NCI-H510A (cell line): ENCODE results near the gene LIPI.
"Not testable (repeated sequence)": the region's sequence is repeated elsewhere in the genome, so short reads cannot be mapped to it uniquely, and the experiment has no call there.

ENCODE experiments used
- DNase-seq: peaks from one replicate; lab custom pipeline; 2025; lab: John Stamatoyannopoulos, UW

The LIPI gene

DNA sequence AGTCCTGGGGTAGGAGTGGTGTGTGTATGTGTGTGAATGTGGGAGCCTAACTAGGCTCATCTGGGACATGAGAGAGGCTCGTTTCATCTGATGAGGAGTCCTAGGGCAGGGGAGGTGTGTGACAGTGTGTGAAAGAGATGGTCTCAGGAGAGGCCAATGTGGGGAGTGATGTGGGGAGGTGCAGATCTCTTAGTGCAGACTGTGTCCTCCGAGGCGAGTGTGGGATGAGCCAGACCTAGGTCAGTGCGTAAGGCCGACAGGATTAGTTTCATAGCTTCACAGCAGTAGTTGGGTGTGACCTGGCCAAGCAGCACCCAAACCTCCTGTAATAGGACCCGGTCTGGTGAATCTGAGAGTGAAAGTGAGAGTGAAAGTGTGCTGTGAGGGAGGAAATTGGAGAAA, 94.7 kb downstream of the LIPI start:
- DNase-seq, result no peak

DNA sequence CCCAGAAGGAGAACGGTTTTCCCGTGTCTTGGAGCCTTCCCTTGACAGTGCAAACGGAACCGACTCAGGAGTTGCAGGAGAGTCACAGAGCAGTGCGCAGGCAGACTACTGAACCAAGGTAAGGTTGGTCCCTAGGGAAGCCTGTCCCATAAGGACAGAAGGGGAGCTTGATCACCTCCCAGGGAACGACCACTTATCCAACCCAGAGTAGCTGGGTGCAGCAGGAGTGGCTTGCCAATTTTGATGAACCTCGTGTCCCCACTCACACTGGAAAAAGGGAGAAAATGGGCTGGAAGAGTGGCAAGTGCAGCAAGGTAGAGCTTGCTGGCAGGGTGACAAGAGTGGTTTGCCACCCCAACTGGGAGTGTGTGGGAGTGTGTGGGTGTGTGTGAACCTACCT, 95.1 kb downstream of the LIPI start:
- no peak for DNase-seq

- DNase-seq, result peak; percentile 61
Observed at GRCh38 chr21:14114251-14114650, 96.5 kb downstream of the LIPI start.

DNA sequence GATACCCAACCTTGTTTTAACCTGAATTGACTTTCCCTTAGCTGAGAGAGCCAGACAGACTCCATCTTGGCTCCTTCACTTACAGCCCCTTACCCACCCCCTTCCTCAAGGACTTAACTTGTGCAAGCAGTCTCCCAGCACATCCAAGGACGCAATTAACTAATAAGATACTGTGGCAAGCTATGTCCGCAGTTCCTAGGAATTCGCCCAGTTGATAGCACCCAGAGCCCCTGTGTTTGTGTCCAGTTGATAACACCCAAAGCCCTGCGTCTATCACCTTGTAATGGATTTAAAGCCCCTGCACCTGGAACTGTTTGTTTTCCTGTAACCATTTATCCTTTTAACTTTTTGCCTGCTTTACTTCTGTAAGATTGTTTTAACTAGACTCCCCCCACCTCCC, 106.2 kb downstream of the LIPI start:
- not testable (repeated sequence) for DNase-seq

DNA sequence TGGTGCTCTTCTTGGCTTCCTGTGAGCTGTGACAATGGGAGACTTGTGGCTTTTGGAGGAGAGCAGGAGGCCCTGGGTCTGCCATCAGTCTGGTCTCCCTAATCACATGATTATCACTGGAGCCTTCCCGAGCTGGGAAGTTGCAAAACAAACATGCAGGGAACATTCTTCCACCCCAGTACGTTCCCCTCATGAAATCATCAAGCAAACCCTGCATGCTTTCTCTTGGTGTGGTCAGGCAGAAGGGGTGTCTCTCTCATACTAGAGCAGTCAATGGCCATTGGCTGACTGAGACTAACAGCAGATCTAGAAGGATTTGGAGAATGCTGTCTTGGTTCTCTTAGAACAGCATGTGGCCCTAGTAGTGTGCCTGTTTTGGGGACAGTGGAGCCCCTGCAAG, 111.2 kb downstream of the LIPI start:
- no peak for DNase-seq

DNA sequence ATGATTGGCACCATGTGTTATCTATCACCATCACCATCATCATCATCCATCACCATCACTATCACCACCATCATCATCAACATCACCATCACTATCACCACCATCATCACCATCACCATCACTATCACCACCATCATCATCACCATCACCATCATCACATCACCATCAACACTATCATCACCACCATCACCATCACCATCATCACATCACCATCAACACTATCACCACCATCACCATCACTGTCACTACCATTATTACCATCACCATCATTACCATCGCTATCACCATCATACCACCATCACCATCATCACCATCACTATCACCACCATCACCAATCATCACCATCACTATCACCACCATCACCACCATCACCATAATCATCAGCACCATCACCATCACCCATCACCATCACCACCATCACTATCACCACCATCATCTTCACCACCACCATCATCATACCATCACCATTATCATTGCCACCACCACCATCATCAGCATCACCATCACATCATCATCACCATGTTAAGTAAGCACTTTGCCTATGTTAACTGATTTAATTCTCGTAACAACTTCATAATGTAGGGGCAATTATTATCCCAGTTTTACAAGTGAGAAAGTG, 112.8 kb downstream of the LIPI start:
- no peak for DNase-seq

- no peak for DNase-seq
Observed at GRCh38 chr21:14096577-14096976, 114.2 kb downstream of the LIPI start.

- DNase-seq, result no peak
Observed at GRCh38 chr21:14096172-14096571, 114.6 kb downstream of the LIPI start.

DNA sequence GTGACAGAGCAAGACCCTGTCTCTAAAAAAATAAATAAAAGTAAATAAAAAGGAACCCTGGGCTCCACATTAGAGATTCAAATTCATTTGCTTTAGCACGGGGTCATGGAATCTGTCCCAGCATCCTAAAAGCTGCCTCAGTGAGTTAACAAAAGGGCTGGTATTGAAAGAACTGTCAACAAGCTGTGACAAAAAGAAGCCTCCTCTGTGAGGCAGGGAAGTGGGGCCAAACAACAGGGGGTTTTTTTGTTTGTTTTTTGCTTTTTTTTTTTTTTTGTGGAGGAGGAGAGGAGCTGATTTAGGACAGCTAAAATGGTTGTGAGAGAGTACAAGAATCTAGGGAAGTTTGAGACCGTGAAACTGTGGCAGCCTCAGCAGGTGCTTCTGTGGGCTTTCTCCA, 115.7 kb downstream of the LIPI start:
- no peak for DNase-seq

DNA sequence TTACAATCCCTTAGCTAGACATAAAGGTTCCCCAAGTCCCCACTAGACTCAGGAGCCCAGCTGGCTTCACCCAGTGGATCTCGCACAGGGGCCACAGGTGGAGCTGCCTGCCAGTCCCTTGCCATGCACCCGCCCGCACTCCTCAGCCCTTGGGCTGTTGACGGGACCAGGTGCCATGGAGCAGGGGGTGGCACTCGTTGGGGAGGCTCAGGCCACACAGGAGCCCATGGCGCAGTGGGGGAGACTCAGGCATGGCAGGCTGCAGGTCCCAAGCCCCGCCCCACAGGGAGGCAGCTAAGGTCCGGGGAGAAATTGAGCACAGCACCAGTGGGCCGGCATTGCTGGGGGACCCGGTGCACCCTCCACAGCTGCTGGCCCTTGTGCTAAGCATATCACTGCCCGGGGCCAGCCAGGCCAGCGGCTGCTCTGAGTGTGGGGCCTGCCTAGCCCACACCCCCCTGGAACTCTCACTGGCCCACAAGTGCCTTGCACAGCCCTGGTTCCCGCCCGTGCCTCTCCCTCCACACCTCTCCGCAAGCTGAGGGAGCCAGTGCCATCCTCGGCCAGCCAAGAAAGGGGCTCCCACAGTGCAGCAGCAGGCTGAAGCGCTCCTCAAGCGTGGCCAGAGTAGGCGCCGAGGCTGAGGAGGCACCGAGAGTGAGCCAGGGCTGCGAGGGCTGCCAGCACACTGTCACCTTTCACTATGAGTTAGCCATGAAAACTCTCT, 117.8 kb downstream of the LIPI start:
- DNase-seq, result no peak

DNA sequence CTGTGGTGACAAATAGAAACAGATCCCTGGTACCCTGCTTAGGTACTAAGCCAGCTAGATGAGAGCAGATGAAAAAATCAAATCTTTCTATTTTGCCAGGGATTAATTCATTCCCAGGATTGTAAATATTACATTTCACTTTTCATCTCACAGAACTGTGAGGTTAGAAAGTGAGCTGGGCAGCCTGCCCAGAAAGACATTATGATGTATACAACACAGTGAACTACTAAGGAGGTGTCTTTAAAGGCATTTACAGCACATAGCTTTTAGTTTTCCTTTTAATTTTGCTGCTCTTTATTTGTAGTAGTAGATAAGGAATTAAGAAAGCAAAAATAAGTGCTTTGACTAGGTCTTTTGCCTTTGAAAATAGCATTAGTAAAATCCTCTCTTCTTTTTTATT, 120.6 kb downstream of the LIPI start:
- DNase-seq, result not testable (repeated sequence)

DNA sequence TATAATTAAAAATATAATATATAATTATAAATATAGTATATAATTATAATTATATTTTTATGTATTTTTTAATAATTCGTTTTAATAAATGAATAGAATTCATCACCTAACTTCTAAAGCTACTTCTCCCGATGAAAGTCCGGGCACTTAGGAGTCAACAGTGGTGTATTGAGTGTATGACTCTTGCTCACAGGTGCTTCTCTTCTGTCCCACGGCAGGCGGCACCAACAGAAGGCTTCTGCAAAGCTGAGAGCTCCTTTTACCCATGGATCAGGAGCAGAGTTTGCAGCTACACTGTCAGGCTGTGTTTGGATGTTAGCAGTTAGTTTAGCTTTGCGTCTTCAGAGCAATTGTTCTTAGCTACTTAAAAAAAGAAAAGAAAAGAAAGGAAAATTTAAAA, 122.4 kb downstream of the LIPI start:
- DNase-seq, result no peak

DNA sequence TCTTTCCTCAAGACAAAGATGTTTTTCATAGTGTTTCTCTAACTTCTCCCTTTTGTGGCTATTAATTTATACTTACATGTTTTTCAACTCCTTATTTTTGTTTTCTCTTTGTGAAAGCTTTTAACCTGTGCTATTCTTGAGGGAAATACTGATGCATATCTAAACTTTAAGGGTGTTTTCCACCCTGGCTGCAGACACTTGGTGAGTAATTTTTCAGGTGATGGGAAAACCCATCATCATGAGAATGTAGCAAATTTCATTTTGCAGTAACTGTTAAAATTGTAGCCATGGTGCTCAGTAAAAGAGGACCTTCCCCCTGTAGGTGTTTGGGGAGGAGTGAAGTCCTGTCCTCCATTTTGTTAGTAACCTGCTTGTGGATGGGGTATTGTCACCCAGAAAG, 124.2 kb downstream of the LIPI start:
- no peak for DNase-seq

GRCh38 chr21:14084701-14085100, 126.1 kb downstream of the LIPI start:
- no peak for DNase-seq

GRCh38 chr21:14084068-14084501, 126.7 kb downstream of the LIPI start:
- no peak for DNase-seq

DNA sequence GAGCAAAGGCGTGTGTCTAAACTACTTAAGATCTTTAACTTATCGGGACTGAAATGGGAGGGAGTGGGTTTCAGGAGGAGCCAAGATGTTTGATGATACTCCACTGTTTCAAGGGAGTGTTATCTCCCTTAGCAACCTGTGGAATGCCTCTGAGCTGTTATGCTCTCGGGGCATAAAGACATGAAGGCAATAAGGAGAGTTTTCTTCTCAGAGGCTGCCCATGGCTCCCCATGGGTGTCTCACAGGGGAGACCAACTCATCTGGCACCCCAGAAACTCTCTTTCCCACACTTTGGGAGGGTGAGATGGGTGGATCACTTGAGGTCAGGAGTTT, 130.0 kb downstream of the LIPI start:
- no peak for DNase-seq

- no peak for DNase-seq
Observed at GRCh38 chr21:14080040-14080763, 130.6 kb downstream of the LIPI start.

DNA sequence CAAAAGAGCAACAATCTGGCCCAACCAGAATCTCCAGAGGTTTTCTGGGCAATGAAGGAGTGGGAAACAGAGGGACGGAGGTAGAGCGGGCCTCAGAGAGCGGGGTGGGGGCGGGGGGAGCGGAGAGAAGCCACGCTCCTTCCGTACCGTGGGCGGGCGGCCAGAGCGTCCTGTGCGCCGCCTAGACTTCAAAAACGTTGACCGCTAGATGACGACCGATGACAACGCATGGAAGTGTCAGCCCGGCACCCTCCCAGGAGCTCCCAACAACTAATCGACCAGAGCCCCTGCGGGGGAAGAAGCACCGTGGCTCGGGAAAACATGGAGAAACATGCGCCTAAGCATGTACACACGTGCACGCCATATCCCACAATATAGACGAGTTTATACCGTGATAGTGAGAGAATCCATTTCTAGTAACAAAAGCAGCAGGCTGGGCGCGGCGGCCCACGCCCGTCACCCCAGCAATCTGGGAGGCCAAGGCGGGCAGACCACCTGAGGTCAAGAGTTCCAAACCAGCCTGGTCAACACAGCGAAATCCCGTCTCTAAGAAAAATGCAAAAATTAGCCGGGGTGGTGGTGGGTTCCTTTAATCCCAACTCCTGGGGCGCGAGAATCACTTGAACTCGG, 131.9 kb downstream of the LIPI start:
- no peak for DNase-seq

GRCh38 chr21:14076143-14076806, 134.5 kb downstream of the LIPI start:
- no peak for DNase-seq

- no peak for DNase-seq
Observed at GRCh38 chr21:14075346-14076142, 135.2 kb downstream of the LIPI start.

- no peak for DNase-seq
Observed at GRCh38 chr21:14074177-14074576, 136.6 kb downstream of the LIPI start.

- no peak for DNase-seq
Observed at GRCh38 chr21:14073615-14074014, 137.1 kb downstream of the LIPI start.
